NB4 (cell line): ENCODE results near the gene MBD6.

Experiments used
- CTCF ChIP-seq: IDR thresholded peaks from one replicate; pipeline ENCODE4 v1.5.1; 2012; ENCODE audit warnings: low read depth, low read length
- MAX ChIP-seq: IDR thresholded peaks from 2 replicates; pipeline ENCODE4 v1.6.1; 2011; ENCODE audit warnings: low read depth, low read length
- MYC ChIP-seq: IDR thresholded peaks from 2 replicates; pipeline ENCODE4 v1.6.1; 2011; ENCODE audit warnings: low read depth, low read length
- POLR2A ChIP-seq: IDR thresholded peaks from 2 replicates; pipeline ENCODE4 v1.6.1; 2011; ENCODE audit warnings: mild to moderate bottlenecking; ENCODE audit not compliant: insufficient read length; ENCODE audit errors: extremely low read depth

- TF ChIP-seq MYC (no peak), CTCF (no peak), POLR2A (no peak), MAX (no peak)
Observed at GRCh38 chr12:57528176-57528575, 5.6 kb downstream of the MBD6 start.
